Esophagus muscularis mucosa (tissue), 4 donors: ENCODE measurements around the gene ZFP36L1.

Experiments
- CTCF ChIP-seq, 3 experiments: fragments of 200-600 bp in 2 of 3; fragments of 450-650 bp in 1 of 3; sonication (generic) in 2 of 3; IDR thresholded peaks; one replicate each; pipeline ENCODE4 v1.5.1; 2017 to 2019; ENCODE audit warnings: antibody characterized with exemption in 3 of 3, mild to moderate bottlenecking in 2 of 3, moderate library complexity in 1 of 3
- EP300 ChIP-seq: sonication (generic); formaldehyde crosslinking; IDR thresholded peaks from one replicate; pipeline ENCODE4 v1.6.1; 2017; ENCODE audit warnings: antibody characterized with exemption
- POLR2A ChIP-seq: fragments of 450-650 bp; IDR thresholded peaks from one replicate; pipeline ENCODE4 v1.6.1; 2017; ENCODE audit warnings: antibody characterized with exemption, moderate library complexity, mild to moderate bottlenecking, low read depth
- POLR2AphosphoS5 ChIP-seq, 2 donors: sonication (generic); formaldehyde crosslinking; IDR thresholded peaks; one replicate each; pipeline ENCODE4 v1.6.1; 2017; ENCODE audit warnings: antibody characterized with exemption in 2 of 2

DNA sequence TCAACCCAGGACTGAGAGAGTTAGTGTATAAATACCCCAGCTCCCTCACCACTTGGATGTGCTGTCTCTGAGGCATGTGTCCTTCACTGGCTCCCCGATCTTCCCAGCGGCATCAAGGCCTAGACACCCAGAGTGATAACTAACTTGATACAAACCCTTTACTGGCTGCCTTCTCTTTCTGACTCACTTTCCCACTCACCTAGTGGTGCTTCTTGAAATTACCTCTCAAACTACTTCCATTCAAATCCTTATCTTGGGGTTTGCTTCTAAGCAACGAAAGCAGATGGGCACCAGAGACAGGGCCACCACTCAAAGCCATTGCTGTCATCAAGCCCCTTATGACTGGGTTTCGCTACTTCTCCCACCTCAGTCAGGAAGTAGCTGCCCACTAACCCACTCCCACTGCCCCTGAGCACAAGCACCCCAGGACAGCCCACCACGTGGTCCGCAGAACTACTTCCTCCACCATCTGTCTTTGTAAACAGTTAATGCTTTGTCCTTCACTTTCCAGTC is 17.2 kb downstream of the ZFP36L1 start:
- no peak for TF ChIP-seq CTCF (IDR thresholded peaks at IDR 0.05)
- TF ChIP-seq POLR2AphosphoS5 (IDR thresholded peaks at IDR 0.05), result no peak
- TF ChIP-seq POLR2A, result no peak
- no peak for TF ChIP-seq EP300
